Activated T-cell treated with anti-CD3 and anti-CD28 coated beads, Interleukin-2, amount 50 U/mL, for 72 hours (primary cell): ENCODE measurements around the gene CRYGB. TPM values are rescaled to one million over a fixed set of nuclear protein-coding genes. Genes with fewer than 3 reads are reported as not detected.

ENCODE experiments used
- ATAC-seq, 2 donors: fragments of 150-1000 bp; cut with Tn5 transposase; replicated peaks in 1 of 2; 2 replicates each; pipeline ENCODE4 v1.10.0; 2021; ENCODE audit warnings: moderate library complexity in 2 of 2, mild to moderate bottlenecking in 1 of 2
- DNase-seq, 2 donors: peaks; one replicate each; pipeline ENCODE4 v3.0.0; 2021 to 2022; ENCODE audit warnings: mixed read lengths in 1 of 2
- H3K27ac Mint-ChIP-seq: one replicate; pipeline ENCODE4 v1.8.0; 2022; ENCODE audit warnings: mild to moderate bottlenecking, moderate library complexity, mixed read lengths
- H3K27me3 Mint-ChIP-seq: one replicate; pipeline ENCODE4 v1.8.0; 2022; ENCODE audit warnings: low read depth, mixed read lengths
- H3K36me3 Mint-ChIP-seq, 2 donors: one replicate each; pipeline ENCODE4 v1.8.0; 2022; ENCODE audit warnings: mixed read lengths in 2 of 2, mild to moderate bottlenecking in 1 of 2; ENCODE audit not compliant: insufficient read depth in 2 of 2
- H3K4me1 Mint-ChIP-seq: one replicate; pipeline ENCODE4 v1.8.0; 2022; ENCODE audit warnings: low read depth, mixed read lengths
- H3K4me3 Mint-ChIP-seq, 2 donors: one replicate each; pipeline ENCODE4 v1.8.0; 2022; ENCODE audit warnings: mild to moderate bottlenecking in 2 of 2, mixed read lengths in 2 of 2, moderate library complexity in 2 of 2
- H3K9me3 Mint-ChIP-seq, 2 donors: one replicate each; pipeline ENCODE4 v1.8.0; 2022; ENCODE audit warnings: mixed read lengths in 2 of 2
- total RNA-seq, 2 donors: library from RNA; stranded (reverse); gene quantifications; one replicate each; pipeline ENCODE4 v1.2.3, GENCODE V29; 2022

The CRYGB gene
- total RNA-seq, 2 donors from 2014 or later, result not detected

DNA sequence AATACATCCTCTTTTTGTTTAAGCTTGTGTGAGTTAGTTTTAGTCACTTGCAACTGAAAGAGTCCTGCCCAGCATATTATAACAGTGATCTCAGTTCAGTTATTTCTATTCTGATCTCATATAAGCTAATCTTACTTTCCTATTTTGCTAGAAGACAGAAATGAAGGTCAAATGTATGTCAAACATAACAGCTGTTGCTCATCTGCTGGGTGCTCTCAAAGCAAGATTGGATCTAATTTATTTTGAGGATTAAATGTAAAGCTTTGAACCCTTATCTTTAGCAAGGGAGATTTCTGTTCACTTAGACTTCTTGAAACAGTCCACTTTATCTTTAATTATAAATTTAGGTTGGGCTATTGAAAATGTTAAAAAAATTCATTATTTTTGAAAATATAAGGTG, 52.8 kb downstream of the CRYGB start:
- no peak for ATAC-seq

More for the DNA sequence above, 52.8 kb downstream of the CRYGB start:
- H3K4me3 Mint-ChIP-seq, result no peak overlapping the region
- H3K9me3 Mint-ChIP-seq, result peaks cover 0 to 2% of the 10 kb centered on the region in 2 donors
- no peak for DNase-seq
- H3K36me3 Mint-ChIP-seq, result peaks cover 0 to 2% of the 10 kb centered on the region in 2 donors
- H3K27ac Mint-ChIP-seq, result no peak overlapping the region
- no peaks in the 10 kb centered on the region for H3K27me3 Mint-ChIP-seq
- H3K4me1 Mint-ChIP-seq, result no peaks in the 10 kb centered on the region

Other genes with a start within 250 kb of the CRYGB start
- 1 to 10 TPM; 8.8 to 9.2 TPM for gene PLEKHM3, start 120.6 kb downstream of the CRYGB start, total RNA-seq
- not detected for gene CRYGD, start 21.6 kb downstream of the CRYGB start, total RNA-seq
- gene CRYGC, start 16.3 kb downstream of the CRYGB start, total RNA-seq, result not detected
- gene CRYGA, start 17.4 kb upstream of the CRYGB start, total RNA-seq, result not detected
- gene C2orf80, start 43.9 kb upstream of the CRYGB start, total RNA-seq, result not detected
- 10 to 100 TPM; 18.6 to 21.4 TPM for gene IDH1, start 108.9 kb upstream of the CRYGB start, total RNA-seq
- 10 to 100 TPM; 28.8 to 29.7 TPM for gene PIKFYVE, start 120.1 kb upstream of the CRYGB start, total RNA-seq